GM19099 (cell line): Measurements from ENCODE around the gene SLC25A39.

Experiments
- POLR2A ChIP-seq: IDR thresholded peaks from 3 replicates; pipeline ENCODE4 v1.6.1; 2011; ENCODE audit warnings: low read depth; ENCODE audit not compliant: insufficient read length; ENCODE audit errors: extremely low read depth

Gene SLC25A39

DNA sequence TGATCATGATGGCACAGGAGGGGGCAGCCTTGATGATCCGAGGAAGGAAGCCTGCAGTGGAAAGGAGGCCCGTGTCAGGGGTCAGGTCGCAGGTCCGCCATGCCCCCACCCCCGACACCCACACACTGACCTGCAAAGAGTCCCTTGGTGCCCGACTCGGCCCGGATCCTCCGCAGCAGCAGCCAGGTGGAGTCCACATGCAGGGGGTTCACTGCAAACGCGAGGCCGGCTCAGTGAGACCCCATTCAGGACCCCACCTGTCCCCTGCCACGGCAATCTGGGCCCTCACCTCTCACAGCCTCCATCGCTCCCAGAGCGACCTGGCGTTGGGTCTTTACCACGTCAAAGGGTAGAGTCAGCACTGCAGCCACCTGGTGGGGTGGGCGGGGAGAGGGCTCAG lies 4.6 kb downstream of the SLC25A39 start:
- TF ChIP-seq POLR2A: no peak

DNA sequence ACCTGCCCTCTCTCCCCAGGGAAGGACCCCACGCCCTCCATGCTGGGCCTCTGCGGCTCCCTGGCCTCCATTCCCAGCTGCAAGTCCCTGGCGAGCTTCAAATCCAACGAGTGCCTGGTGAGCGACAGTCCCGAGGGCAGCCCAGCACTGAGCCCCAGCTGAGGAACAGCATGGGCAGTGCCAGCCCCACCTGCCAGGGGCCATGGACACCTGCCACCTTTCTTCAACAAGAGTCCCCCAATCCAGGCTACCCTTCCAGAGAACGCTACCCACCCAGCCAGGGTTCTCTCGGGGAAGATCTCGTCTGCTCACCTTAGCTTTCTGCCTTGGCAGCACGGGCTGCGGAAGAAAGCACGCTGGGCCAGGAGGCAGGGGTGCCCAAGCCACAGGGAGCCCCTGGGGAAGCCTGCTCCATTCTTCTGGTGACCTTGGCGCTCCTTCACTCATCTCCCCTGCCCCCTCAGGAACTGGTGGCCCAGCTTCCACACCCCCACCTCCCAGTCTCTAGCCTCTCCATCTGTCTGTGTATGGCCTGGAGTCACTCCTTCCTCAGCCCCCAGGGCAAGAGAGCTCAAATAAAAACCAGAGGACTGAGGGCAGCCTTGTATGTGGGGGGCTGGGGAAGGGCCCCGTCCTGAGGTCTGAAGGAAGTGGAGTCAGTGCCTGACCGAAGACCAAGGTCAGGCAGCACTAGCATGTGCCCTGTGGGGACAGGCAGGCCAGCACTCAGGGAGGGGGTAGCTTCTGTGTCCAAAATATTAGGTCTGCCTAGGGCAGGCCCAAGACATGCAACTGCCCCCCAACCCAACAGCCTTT lies 6.3 kb downstream of the SLC25A39 start:
- no peak for TF ChIP-seq POLR2A

DNA sequence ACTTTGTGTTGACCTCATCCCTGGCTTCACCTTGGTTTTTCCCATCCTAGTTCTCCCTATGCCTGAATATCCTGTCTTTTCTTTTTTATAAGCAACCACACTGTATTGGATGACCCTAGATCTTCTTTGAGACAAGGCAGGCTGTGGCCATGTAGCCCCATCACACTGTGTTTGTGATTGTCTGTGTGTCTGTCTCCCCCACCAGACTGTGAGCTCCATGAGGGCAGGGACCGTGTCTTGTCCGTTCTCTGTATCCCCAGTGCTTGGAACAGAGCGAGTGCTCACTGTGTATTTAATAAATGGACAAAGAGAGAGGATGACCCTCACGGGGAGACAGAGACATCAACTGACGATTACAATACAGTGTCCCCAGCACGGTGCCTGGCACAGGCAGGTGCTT lies 7.1 kb downstream of the SLC25A39 start:
- no peak for TF ChIP-seq POLR2A

DNA sequence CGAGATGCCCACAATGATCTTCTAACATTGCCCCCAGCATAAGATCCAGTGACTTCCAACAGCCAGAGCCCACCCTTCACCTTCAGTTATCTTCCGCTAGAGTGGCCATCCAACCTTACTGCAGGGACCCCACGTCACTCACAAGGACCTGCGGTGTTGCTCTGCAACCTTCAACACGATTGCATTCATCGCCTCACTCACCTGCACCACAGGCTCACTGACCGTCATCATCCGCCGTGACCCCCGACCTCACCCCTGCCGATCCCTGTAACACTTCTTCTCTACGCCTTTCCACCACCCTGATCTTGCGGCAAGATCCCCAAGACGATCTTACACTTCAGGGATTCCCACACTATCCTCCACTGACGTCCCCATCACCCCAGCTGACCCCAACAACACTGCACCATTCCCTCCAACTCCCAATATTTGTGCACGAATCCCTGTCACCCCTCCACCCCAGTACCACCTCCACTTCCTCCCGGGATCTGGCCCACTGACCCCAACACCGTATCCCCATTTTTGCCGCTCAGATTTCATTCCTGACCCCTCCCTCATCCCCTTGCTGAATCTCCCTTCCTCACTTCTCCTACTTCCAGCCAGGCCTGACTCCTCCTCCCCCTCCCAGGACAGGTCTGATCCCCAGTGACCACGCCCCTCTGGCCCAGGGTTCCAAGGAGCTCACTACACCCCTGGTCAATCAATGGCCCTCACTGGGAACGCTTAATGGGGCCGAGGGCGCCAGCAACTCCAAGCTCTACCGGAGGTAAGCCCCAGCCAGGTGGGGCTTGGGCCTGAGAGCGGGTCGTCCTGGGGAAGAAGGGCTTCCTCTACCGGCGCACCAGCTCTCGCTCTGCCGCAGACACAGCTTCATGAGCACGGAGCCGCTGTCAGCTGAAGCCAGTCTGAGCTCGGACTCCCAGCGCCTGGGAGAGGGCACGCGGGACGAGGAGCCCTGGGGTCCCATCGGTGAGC lies 8.6 kb downstream of the SLC25A39 start:
- TF ChIP-seq POLR2A: no peak

DNA sequence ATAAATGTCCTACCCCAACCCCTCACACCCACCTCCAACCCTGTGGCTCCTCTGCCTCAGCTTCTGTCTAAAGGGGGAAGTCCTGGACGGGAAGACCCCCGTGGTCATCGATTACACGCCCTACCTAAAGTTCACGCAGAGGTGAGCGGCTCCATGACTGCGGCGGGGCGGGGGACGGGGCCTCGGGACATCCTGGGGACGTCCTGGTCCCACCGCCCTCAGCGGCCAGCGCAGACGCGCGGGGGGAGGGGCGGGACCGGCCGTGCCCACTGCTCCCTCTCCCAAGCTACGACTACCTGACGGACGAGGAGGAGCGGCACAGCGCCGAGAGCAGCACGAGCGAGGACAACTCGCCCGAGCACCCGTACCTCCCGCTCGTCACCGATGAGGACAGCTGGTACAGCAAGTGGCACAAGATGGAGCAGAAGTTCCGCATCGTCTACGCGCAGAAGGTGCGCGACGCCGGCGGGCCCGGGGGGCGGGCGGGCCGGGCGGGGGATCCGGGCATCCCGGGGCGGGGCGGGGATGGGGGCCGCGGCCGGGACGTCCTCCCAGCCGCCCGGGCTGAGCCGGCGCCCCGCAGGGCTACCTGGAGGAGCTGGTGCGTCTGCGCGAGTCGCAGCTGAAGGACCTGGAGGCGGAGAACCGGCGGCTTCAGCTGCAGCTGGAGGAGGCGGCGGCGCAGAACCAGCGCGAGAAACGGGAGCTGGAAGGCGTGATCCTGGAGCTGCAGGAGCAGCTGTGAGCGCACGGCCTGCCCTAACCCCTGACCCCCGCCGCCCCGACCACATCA lies 9.6 kb downstream of the SLC25A39 start:
- no peak for TF ChIP-seq POLR2A

DNA sequence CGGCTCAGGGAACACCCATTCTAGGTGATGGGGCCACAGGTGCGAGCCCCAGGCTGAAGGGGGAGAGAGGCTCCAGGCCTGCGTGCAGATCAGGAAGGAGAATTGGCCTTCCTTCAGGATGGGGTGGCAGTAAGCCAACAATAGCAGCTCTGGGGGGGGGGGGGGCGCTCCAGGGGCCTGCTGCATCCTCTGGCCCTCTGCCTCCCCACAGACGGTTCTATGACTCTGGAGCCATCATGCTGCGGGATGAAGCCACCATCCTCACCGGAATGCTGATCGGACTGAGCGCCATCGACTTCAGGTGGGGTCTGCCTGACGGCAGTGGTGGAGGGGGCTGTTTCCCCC lies 10.1 kb downstream of the SLC25A39 start:
- no peak for TF ChIP-seq POLR2A

- no peak for TF ChIP-seq POLR2A
Measured at GRCh38 chr17:44314031-44314430, 10.6 kb downstream of the SLC25A39 start.

DNA sequence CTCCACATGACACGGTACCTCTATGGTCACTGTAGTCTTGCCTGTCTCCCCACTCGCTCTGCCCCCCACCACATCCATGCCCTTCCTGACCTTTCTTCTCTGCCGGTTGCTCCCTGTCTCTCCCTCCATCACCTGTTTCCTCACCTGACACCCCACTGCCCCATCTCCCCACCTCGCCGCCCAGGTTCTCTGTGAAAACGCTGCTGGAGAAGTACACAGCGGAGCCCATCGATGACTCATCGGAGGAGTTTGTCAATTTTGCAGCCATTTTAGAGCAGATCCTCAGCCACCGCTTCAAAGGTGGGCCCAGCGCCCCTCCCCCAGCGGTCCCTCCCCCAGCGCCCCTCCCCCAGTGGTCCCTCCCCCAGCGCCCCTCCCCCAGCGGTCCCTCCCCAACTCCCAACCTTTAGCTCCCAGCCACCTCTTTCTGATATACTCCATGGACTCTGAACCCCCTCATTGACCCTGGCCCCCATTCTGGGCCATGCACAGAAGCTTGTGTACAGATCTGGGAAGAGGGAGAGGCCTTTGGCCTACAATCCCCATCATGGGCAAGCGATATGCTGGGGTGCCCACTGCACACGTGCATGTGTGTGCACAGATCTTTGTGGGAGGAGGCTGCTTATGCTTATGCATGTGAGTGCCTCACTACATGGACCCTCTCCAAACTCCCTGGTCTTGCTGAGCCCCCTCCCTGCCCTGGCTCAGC lies 12.1 kb downstream of the SLC25A39 start:
- no peak for TF ChIP-seq POLR2A

GRCh38 chr17:44311562-44312181 lies 13.0 kb downstream of the SLC25A39 start:
- TF ChIP-seq POLR2A: no peak

DNA sequence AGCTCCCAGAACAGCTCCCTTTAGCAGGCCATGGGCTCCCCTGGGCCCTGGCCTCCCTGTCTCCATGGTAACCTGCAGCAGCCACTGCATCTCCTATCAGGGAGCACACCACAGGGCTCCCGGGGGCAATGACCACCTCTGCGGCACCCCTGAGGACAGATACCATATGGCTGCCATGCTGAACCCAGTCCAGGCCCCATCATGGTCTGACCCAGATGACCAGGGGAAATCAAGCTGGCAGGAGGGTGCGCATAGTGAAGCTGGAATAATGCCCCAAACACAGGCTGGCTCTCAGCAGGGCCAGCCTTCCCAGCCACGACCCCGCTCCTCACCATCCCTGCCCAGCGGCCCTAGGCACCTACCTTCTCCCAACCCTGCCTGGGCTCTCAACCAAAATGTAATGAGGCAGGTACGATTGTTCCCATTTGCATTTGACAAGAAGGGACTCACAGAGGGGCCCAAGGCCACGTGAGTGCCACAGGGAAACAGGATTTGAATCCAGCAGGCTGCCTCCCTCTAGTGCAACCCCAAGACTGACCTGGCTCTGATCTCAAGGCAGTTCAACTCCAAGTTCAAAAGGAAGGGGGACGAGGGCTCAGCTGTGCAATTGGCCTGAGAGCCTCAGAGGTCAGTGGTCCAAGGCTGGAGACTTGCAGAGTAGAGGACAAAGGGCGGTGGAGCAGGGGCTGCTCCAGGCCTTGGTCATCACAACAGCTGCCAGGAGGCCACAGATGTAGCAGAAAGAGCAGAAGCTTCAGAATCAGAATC lies 13.8 kb downstream of the SLC25A39 start:
- no peak for TF ChIP-seq POLR2A

DNA sequence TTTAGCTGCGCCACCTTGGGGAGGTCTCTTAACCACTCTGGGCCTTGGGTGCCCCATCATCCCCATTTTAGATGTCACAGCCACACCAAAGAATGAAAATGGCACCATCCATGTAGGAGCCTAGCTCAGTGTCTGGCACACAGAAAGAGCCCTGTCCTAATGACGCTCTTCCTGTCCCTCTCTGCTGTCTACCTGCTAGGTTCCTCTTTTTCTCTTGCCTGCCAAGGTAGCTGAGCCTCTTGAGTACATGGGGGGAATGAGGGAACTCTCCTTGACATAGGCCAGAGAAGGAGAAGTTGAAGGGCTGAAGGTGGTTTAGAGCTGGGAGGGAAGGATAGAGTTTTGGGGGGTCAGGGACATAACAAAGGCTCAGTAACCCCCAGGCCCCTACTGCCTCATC lies 14.4 kb downstream of the SLC25A39 start:
- no peak for TF ChIP-seq POLR2A

DNA sequence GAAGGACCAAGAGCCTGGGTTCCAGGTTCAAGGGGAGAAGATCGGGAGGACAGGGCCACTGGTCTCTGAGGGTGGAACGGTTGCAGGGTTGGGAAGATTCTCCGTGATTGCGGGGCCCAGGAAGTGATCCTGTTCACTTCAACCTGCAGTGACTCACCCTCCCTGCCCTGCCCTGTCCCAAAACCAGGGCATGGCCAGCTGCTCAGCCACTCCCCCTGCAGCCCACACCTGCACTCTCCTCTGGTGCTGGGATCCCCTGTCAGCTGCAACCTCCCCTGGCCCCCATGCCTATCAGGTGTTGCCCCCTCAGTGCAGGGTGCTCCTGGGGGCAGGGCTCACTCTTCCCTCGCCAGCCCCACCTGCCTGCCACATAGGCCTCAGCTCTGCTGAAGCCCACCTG lies 15.2 kb downstream of the SLC25A39 start:
- TF ChIP-seq POLR2A: no peak

DNA sequence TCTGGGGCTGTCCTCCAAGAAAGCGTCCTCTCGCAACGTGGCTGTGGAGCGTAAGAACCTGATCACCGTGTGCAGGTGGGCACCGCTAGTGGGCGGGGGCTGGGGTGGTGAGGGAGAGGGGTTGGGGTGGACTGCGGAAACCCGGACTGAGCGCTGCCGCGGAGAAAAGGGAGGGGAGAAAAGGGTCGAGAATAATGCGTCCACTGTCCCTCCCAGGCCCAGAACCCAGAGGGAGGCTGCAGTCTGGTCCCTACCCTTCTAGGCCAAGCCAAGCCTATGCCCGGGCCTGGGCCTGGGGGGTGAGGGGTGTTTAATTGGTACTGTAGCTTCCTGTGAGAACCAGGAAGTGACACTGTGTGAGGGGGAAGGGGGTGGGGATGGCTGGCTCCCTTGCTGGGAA lies 15.8 kb downstream of the SLC25A39 start:
- no peak for TF ChIP-seq POLR2A

DNA sequence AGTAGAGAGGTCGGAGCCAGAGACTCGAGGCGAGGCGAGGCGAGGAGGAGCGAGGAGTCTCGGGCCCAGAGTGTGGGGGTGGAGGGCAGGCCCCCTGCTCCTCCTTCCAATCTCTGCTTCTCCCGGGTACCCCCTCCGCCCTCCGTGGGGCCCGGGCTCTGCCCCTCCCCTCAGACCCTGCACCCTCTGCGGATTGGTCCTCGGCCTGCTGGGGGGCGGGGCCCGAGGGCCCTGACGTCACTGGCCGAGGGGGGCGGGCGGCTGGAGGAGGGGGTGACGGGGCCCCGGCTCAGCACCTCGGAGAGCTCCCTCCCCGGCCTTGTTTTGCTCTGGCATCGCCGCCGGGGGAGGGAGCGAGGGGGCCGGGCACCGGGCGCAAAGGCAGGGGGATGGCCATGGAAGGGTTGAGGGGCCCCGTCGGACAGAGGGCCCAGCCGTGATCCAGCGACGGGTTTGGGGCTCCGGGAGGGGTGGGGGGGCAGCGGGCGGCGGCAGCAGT lies 16.3 kb downstream of the SLC25A39 start, which contains the start of gene RUNDC3A:
Gene RUNDC3A (plus strand): TSS at position 282 of the 499 bp plus-strand sequence. CDS start 232 bp downstream, outside the sequence.
- TF ChIP-seq POLR2A: no peak
